Midbrain (tissue), 1 donor: Measurements from ENCODE around the gene POMZP3.
"Not testable (repeated sequence)": the region's sequence is repeated elsewhere in the genome, so short reads cannot be mapped to it uniquely, and the experiment has no call there.

Experiments used
- DNase-seq: peaks from one replicate; lab custom pipeline; 2025; lab: John Stamatoyannopoulos, UW

Gene POMZP3

GRCh38 chr7:76586585-76587315 lies 40.3 kb downstream of the POMZP3 start:
- not testable (repeated sequence) for DNase-seq

GRCh38 chr7:76583636-76584281 lies 43.3 kb downstream of the POMZP3 start:
- not testable (repeated sequence) for DNase-seq

- DNase-seq: peak; percentile 21
Observed at GRCh38 chr7:76582848-76583631, 44.0 kb downstream of the POMZP3 start.

DNA sequence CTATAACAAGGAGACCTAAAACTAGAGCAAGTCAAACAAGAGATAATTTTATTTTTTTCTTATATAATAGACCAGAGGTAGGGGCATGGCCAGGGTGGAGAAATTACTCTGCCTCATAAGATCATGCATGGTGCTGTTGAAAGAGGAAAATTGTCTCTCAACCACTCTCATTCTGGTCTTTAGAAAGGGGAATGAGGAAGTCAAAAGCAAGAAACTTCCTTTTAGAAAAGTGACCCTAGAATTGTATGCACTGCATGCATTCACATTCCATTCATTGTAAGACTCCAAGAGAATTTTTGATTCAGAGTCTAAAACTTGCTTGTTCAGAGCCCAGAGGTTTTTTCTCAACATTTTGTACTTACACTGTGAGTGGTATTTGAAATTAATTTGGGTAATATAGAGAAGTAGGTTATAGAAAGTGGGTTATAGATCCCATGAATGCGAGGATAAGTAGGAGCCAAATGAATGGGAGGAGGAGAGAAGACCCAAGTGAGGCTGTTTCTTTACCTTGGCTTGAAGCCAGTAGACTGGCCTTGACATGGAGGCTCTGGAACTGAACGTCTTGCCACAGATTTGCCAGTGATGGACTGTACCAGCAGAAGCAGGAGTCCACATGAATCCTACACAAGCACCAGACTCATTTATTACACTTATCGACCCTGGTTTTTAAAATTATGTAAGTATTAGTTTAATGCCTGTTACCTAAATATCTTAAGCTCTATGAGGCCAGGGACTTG lies 51.0 kb downstream of the POMZP3 start:
- DNase-seq: not testable (repeated sequence)

DNA sequence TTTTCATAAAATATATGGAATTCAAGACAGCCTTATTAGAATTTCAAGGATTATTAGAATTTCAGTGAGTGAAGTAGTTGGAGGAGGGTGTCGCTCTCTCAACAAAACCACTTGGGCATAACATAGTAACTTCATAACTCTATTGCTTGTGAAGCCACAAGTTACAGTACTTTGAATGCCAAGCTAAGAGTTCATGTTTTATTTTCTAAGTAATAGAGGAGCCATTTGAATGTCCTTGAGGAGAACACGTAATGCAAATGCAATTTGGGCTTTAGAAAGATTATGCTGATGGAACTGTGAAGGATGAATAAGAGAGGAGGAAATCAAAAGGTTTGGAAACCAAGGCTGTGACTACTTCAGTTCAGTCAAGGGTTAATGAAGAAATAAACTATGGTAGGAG lies 51.6 kb downstream of the POMZP3 start:
- DNase-seq: not testable (repeated sequence)

- DNase-seq: not testable (repeated sequence)
Observed at GRCh38 chr7:76572296-76572695, 54.8 kb downstream of the POMZP3 start.

- DNase-seq: not testable (repeated sequence)
Observed at GRCh38 chr7:76570324-76570775, 56.7 kb downstream of the POMZP3 start.

- DNase-seq: not testable (repeated sequence)
Observed at GRCh38 chr7:76568742-76569141, 58.3 kb downstream of the POMZP3 start.

GRCh38 chr7:76567753-76568152 lies 59.3 kb downstream of the POMZP3 start:
- DNase-seq: not testable (repeated sequence)

- DNase-seq: not testable (repeated sequence)
Observed at GRCh38 chr7:76567311-76567710, 59.8 kb downstream of the POMZP3 start.

DNA sequence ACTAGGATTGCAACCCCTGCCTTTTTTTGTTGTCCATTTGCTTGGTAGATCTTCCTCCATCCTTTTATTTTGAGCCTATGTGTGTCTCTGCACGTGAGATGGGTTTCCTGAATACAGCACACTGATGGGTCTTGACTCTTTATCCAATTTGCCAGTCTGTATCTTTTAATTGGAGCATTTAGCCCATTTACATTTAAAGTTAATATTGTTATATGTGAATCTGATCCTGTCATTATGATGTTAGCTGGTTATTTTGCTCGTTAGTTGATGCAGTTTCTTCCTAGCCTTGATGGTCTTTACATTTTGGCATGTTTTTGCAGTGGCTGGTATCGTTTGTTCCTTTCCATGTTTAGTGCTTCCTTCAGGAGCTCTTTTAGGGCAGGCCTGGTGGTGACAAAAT lies 62.1 kb downstream of the POMZP3 start:
- DNase-seq: not testable (repeated sequence)

DNA sequence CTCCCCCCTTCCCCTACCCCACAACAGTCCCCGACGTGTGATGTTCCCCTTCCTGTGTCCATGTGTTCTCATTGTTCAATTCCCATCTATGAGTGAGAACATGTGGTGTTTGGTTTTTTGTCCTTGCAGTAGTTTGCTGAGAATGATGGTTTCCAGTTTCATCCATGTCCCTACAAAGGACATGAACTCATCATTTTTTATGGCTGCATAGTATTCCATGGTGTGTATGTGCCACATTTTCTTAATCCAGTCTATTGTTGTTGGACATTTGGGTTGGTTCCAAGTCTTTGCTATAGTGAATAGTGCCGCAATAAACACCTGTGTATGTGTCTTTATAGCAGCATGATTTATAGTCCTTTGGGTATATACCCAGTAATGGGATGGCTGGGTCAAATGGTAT lies 65.7 kb downstream of the POMZP3 start:
- DNase-seq: not testable (repeated sequence)

GRCh38 chr7:76560157-76560556 lies 66.9 kb downstream of the POMZP3 start:
- not testable (repeated sequence) for DNase-seq
